B cell (primary cell): ENCODE results near the gene NUP98. TPM values are rescaled to one million over a fixed set of nuclear protein-coding genes. Genes with fewer than 3 reads are reported as not detected.

Experiments
- ATAC-seq: fragments of 200-7000 bp; cut with Tn5 transposase; one replicate; pipeline ENCODE4 v1.10.0; 2021; ENCODE audit warnings: low read depth, mild to moderate bottlenecking, moderate number of reproducible peaks, moderate library complexity
- CTCF ChIA-PET: fragments of 350-600 bp; sonication (Branson Sonifier 250); formaldehyde crosslinking; loops from one replicate; lab custom pipeline; 2021; ENCODE audit warnings: antibody characterized with exemption, inconsistent platforms; lab: Charles Lee
- POLR2A ChIA-PET: fragments of 350-600 bp; sonication (Branson Sonifier 250); formaldehyde crosslinking; loops from one replicate; lab custom pipeline; 2021; ENCODE audit warnings: antibody characterized with exemption; lab: Charles Lee
- DNase-seq: peaks from one replicate; pipeline ENCODE4 v3.0.0; 2013
- H2AFZ ChIP-seq: 2 replicates; pipeline ENCODE4 v1.6.1; 2012; ENCODE audit warnings: mild to moderate bottlenecking, low read depth, low read length; ENCODE audit not compliant: insufficient read depth, poor library complexity, severe bottlenecking
- H3K27ac ChIP-seq, 2 donors: 1 replicate in 1 of 2; 2 replicates in 1 of 2; pipeline ENCODE4 v1.5.1; 2012 to 2013; ENCODE audit warnings: low read length in 2 of 2, mild to moderate bottlenecking in 2 of 2, moderate library complexity in 1 of 2
- H3K27me3 ChIP-seq, 4 experiments: fragments of 200-600 bp in 1 of 4; sonication (generic) in 1 of 4; replicated peaks in 1 of 4; 1 replicate in 2 of 4; 2 replicates in 2 of 4; pipeline versions ENCODE4 v1.6.1 to v1.7.0; 2013 to 2016; ENCODE audit warnings: low read length in 3 of 4, mild to moderate bottlenecking in 2 of 4, mixed read lengths in 1 of 4, moderate library complexity in 1 of 4; ENCODE audit not compliant: insufficient read depth in 4 of 4, control insufficient read depth in 3 of 4; ENCODE audit errors: control extremely low read depth in 1 of 4
- H3K36me3 ChIP-seq, 2 experiments: replicated peaks in 1 of 2; 1 replicate in 1 of 2; 2 replicates in 1 of 2; pipeline versions ENCODE4 v1.6.1 to v1.7.1; 2013; ENCODE audit warnings: low read length in 1 of 2; ENCODE audit not compliant: insufficient read depth in 2 of 2, control insufficient read depth in 1 of 2; ENCODE audit errors: control extremely low read depth in 1 of 2, extremely low read depth in 1 of 2
- H3K4me1 ChIP-seq, 2 donors: fragments of 200-600 bp in 1 of 2; sonication (generic) in 1 of 2; 1 replicate in 1 of 2; 2 replicates in 1 of 2; pipeline versions ENCODE4 v1.5.1 to v1.6.1; 2013 to 2017; ENCODE audit warnings: low read length in 2 of 2; ENCODE audit not compliant: control insufficient read depth in 2 of 2, insufficient read depth in 2 of 2
- H3K4me2 ChIP-seq: replicated peaks from 2 replicates; pipeline ENCODE3; 2012; ENCODE audit warnings: mild to moderate bottlenecking, low read depth, low read length; ENCODE audit not compliant: poor library complexity, severe bottlenecking
- H3K4me3 ChIP-seq, 5 experiments: fragments of 200-600 bp in 1 of 5; sonication (generic) in 1 of 5; 1 replicate in 3 of 5; 2 replicates in 2 of 5; pipeline versions ENCODE4 v1.5.1 to v1.7.0; 2011 to 2016; ENCODE audit warnings: low read length in 4 of 5, mild to moderate bottlenecking in 4 of 5, low read depth in 2 of 5, control low read depth in 1 of 5, moderate library complexity in 1 of 5; ENCODE audit not compliant: insufficient read depth in 1 of 5; ENCODE audit errors: control extremely low read depth in 1 of 5, extremely low read depth in 1 of 5
- H3K79me2 ChIP-seq: fragments of 200-600 bp; sonication (generic); one replicate; pipeline ENCODE4 v1.6.0; 2016; ENCODE audit warnings: low read length; ENCODE audit not compliant: control insufficient read depth, insufficient read depth
- H3K9ac ChIP-seq: fragments of 200-600 bp; sonication (generic); 2 replicates; pipeline ENCODE4 v1.6.1; 2017; ENCODE audit warnings: mild to moderate bottlenecking, low read length, moderate library complexity
- H3K9me3 ChIP-seq, 3 donors: one replicate each; pipeline versions ENCODE4 v1.6.1 to v1.7.1; 2013; ENCODE audit warnings: low read length in 2 of 3; ENCODE audit not compliant: control insufficient read depth in 2 of 3, insufficient read depth in 1 of 3; ENCODE audit errors: control extremely low read depth in 1 of 3
- H4K20me1 ChIP-seq: 2 replicates; pipeline ENCODE4 v1.6.0; 2012; ENCODE audit warnings: mild to moderate bottlenecking, low read length; ENCODE audit not compliant: insufficient read depth, control insufficient read depth, poor library complexity, severe bottlenecking
- H3K27ac Mint-ChIP-seq: one replicate; pipeline ENCODE4 v1.8.0; 2021; ENCODE audit warnings: mixed read lengths
- H3K27me3 Mint-ChIP-seq: one replicate; pipeline ENCODE4 v1.8.0; 2021; ENCODE audit warnings: mixed read lengths
- H3K4me1 Mint-ChIP-seq: one replicate; pipeline ENCODE4 v1.8.0; 2021; ENCODE audit warnings: mixed read lengths
- H3K4me3 Mint-ChIP-seq: one replicate; pipeline ENCODE4 v1.8.0; 2021; ENCODE audit warnings: mixed read lengths
- H3K9me3 Mint-ChIP-seq: one replicate; pipeline ENCODE4 v1.8.0; 2022; ENCODE audit warnings: mixed read lengths; ENCODE audit not compliant: insufficient read depth
- EZH2 ChIP-seq: IDR thresholded peaks from 2 replicates; pipeline ENCODE4 v1.6.1; 2012; ENCODE audit warnings: borderline replicate concordance, low read depth, mild to moderate bottlenecking, moderate library complexity, low read length; ENCODE audit not compliant: insufficient read depth, poor library complexity, severe bottlenecking
- WGBS: methylation state at CpG from one replicate; pipeline ENCODE4 v1.1.5; 2013; ENCODE audit warnings: missing lambda C conversion rate; ENCODE audit not compliant: insufficient coverage; 5-methylcytosine and 5-hydroxymethylcytosine counted together
- intact Hi-C: fragments of 100-400 bp; cut with micrococcal nuclease; formaldehyde crosslinking; loops from one replicate; pipeline ENCODE4 v1.10.0; 2022
- polyA plus RNA-seq: library from polyadenylated mRNA; depleted of rRNA; stranded (reverse); fragments of >200 nt; gene quantifications from 2 replicates; pipeline ENCODE4 v1.2.3, GENCODE V29; 2012
- total RNA-seq, 2 donors: library from RNA; stranded (reverse); fragments of 120-200 nt in 1 of 2; gene quantifications; 1 replicate in 1 of 2; 2 replicates in 1 of 2; pipeline versions ENCODE4 v1.2.3 to v1.2.4, GENCODE V29; 2013 to 2022
- TF ChIP-seq, protein P1 (sequence below): fragments of 200-600 bp; IDR thresholded peaks from one replicate; pipeline ENCODE4 v1.8.0; 2022; ENCODE audit warnings: antibody characterized with exemption, mild to moderate bottlenecking

The NUP98 gene
- total and polyA plus RNA-seq, 2 donors (not counting 1 experiment from before 2014, with no cell fraction given): 99.8 to 111 TPM

DNA sequence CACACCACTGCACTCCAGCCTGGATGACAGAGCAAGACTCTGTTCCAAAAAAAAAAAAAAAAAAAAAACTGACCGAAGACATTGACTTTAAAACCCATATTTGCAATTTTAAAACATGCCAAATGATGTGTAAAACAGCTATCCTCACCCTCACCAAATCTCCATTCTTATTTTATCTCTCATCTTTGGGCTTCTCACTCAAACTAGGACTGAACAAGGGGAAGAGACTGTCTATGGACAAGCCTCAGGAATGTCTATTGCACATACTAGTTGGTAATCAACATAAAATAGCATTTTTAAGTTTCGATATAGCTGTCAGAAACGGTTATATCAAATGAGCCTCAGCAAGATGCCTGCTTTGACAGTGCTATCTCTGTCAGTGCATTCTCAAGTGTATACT lies 118.3 kb downstream of the NUP98 start:
- intact Hi-C loops: no loop called here
- ChIA-PET CTCF (no interaction called here), POLR2A (no interaction called here)
- Histone ChIP-seq H2AFZ (no peak overlapping the region), H3K4me1 (no peaks in the 10 kb centered on the region), H3K4me3 (no peak overlapping the region), H3K79me2 (no peaks in the 10 kb centered on the region), H3K27me3 (no peaks in the 10 kb centered on the region), H3K9me3 (no peaks in the 10 kb centered on the region), H3K4me2 (no peak overlapping the region), H4K20me1 (no peaks in the 10 kb centered on the region), H3K27ac (no peak overlapping the region), H3K9ac (no peak overlapping the region), H3K36me3 (peaks cover 37 to 89% of the 10 kb centered on the region in 2 experiments)
- Mint-ChIP-seq H3K9me3 (no peaks in the 10 kb centered on the region), H3K27me3 (no peaks in the 10 kb centered on the region), H3K4me1 (no peaks in the 10 kb centered on the region), H3K4me3 (no peak overlapping the region), H3K27ac (no peak overlapping the region)
- ATAC-seq (no peak), DNase-seq (no peak)
- no peak for TF ChIP-seq EZH2
- TF ChIP-seq, protein P1, sequence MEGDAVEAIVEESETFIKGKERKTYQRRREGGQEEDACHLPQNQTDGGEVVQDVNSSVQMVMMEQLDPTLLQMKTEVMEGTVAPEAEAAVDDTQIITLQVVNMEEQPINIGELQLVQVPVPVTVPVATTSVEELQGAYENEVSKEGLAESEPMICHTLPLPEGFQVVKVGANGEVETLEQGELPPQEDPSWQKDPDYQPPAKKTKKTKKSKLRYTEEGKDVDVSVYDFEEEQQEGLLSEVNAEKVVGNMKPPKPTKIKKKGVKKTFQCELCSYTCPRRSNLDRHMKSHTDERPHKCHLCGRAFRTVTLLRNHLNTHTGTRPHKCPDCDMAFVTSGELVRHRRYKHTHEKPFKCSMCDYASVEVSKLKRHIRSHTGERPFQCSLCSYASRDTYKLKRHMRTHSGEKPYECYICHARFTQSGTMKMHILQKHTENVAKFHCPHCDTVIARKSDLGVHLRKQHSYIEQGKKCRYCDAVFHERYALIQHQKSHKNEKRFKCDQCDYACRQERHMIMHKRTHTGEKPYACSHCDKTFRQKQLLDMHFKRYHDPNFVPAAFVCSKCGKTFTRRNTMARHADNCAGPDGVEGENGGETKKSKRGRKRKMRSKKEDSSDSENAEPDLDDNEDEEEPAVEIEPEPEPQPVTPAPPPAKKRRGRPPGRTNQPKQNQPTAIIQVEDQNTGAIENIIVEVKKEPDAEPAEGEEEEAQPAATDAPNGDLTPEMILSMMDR: no peak
- 100% methylated on average over 2 of the region's 3 CpGs for WGBS

DNA sequence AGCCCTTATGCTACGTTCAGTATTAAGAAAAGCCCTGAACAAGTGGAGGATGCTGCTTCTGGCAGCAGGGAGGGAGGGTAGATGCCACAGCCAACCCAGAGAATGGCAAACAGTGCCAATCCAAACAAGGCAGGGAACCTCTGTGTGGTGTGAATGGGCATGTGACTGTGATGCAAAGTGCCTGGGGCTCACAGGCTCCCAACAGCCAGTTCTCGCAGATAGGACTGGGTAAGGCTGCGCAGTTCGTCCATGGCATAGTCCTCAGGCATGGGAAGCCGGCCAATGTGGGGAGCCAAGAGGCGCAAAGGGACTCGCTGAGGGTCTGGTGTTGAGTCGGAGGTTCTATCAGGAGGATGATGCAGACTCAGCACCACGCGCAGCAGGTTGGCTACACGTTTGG lies 121.4 kb downstream of the NUP98 start:
- H3K79me2 ChIP-seq: no peaks in the 10 kb centered on the region
- no peak overlapping the region for H2AFZ ChIP-seq
- 99% methylated on average over 11 of the region's 11 CpGs for WGBS
- no peaks in the 10 kb centered on the region for H3K4me1 Mint-ChIP-seq
- no peak overlapping the region for H3K9ac ChIP-seq
- no peak overlapping the region for H3K4me2 ChIP-seq
- H3K4me3 Mint-ChIP-seq: no peak overlapping the region
- POLR2A ChIA-PET: no interaction called here
- H3K9me3 Mint-ChIP-seq: no peaks in the 10 kb centered on the region
- no peak for TF ChIP-seq EZH2
- TF ChIP-seq, protein P1: no peak
- no peak for DNase-seq
- no peaks in the 10 kb centered on the region for H3K4me1 ChIP-seq
- no peaks in the 10 kb centered on the region for H3K27me3 ChIP-seq
- H3K9me3 ChIP-seq: no peaks in the 10 kb centered on the region
- H4K20me1 ChIP-seq: no peaks in the 10 kb centered on the region
- CTCF ChIA-PET: no interaction called here
- no peak for ATAC-seq
- H3K27ac ChIP-seq: no peak overlapping the region
- intact Hi-C loops: no loop called here
- peaks cover 22 to 88% of the 10 kb centered on the region in 2 experiments for H3K36me3 ChIP-seq
- no peak overlapping the region for H3K27ac Mint-ChIP-seq
- no peaks in the 10 kb centered on the region for H3K27me3 Mint-ChIP-seq
- H3K4me3 ChIP-seq: no peak overlapping the region
